ENCODE measurements around the gene XRRA1.

- TF ChIP-seq POLR2A (IDR thresholded peaks at IDR 0.05; ENCODE audit: low read depth, low read length) (no peak), CTCF (conservative IDR thresholded peaks at IDR 0.05; ENCODE audit: low read depth, low read length) (no peak), RFX5 (IDR thresholded peaks at IDR 0.05; ENCODE audit: low read depth, low read length) (no peak), RAD21 (IDR thresholded peaks at IDR 0.05; ENCODE audit: low read length) (no peak)
Measured at GRCh38 chr11:74992852-74993251, 44.0 kb upstream of the XRRA1 start.
